Neural cell (in vitro differentiated cells): ENCODE measurements around the gene CMYA5.

Experiments used
- EP300 ChIP-seq: fragments of 450-650 bp; conservative IDR thresholded peaks from 2 replicates; pipeline ENCODE4 v1.6.1; 2014; ENCODE audit warnings: antibody characterized with exemption, mild to moderate bottlenecking, moderate library complexity; ENCODE audit not compliant: poor library complexity, severe bottlenecking
- TF ChIP-seq, protein P1 (sequence below): fragments of 450-650 bp; IDR thresholded peaks from 2 replicates; pipeline ENCODE4 v1.5.1; 2014; ENCODE audit warnings: antibody characterized with exemption, mild to moderate bottlenecking, moderate library complexity; ENCODE audit not compliant: poor library complexity, severe bottlenecking
- TF ChIP-seq, protein P2 (sequence below): IDR thresholded peaks from 2 replicates; pipeline ENCODE4 v1.6.1; 2012; ENCODE audit warnings: borderline replicate concordance

DNA sequence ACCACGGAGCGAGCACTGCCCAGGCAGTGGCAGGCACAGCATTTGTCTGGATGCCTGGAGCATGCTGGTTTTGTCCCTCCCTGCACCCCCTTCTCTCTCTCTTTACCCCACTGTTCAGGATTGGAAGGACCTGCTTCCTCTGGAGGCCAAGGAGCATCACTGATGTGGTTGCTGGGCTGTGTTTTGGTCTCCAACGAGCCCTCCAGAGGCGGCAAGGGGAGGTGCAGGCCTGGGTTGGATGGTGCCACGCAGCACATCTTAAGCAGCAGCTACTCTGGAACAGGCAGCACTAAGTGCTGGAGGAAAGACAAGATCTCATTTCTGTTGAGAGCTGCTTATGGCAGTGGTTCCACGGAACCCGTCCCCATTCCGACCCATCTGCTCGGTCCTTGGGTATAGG is 139.6 kb downstream of the CMYA5 start:
- no peak for TF ChIP-seq EP300
- TF ChIP-seq, protein P1, sequence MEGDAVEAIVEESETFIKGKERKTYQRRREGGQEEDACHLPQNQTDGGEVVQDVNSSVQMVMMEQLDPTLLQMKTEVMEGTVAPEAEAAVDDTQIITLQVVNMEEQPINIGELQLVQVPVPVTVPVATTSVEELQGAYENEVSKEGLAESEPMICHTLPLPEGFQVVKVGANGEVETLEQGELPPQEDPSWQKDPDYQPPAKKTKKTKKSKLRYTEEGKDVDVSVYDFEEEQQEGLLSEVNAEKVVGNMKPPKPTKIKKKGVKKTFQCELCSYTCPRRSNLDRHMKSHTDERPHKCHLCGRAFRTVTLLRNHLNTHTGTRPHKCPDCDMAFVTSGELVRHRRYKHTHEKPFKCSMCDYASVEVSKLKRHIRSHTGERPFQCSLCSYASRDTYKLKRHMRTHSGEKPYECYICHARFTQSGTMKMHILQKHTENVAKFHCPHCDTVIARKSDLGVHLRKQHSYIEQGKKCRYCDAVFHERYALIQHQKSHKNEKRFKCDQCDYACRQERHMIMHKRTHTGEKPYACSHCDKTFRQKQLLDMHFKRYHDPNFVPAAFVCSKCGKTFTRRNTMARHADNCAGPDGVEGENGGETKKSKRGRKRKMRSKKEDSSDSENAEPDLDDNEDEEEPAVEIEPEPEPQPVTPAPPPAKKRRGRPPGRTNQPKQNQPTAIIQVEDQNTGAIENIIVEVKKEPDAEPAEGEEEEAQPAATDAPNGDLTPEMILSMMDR: no peak
- TF ChIP-seq, protein P2, sequence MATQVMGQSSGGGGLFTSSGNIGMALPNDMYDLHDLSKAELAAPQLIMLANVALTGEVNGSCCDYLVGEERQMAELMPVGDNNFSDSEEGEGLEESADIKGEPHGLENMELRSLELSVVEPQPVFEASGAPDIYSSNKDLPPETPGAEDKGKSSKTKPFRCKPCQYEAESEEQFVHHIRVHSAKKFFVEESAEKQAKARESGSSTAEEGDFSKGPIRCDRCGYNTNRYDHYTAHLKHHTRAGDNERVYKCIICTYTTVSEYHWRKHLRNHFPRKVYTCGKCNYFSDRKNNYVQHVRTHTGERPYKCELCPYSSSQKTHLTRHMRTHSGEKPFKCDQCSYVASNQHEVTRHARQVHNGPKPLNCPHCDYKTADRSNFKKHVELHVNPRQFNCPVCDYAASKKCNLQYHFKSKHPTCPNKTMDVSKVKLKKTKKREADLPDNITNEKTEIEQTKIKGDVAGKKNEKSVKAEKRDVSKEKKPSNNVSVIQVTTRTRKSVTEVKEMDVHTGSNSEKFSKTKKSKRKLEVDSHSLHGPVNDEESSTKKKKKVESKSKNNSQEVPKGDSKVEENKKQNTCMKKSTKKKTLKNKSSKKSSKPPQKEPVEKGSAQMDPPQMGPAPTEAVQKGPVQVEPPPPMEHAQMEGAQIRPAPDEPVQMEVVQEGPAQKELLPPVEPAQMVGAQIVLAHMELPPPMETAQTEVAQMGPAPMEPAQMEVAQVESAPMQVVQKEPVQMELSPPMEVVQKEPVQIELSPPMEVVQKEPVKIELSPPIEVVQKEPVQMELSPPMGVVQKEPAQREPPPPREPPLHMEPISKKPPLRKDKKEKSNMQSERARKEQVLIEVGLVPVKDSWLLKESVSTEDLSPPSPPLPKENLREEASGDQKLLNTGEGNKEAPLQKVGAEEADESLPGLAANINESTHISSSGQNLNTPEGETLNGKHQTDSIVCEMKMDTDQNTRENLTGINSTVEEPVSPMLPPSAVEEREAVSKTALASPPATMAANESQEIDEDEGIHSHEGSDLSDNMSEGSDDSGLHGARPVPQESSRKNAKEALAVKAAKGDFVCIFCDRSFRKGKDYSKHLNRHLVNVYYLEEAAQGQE: no peak
